AG09319 (cell line): ENCODE data around the gene CAST.

Experiments used
- DNase-seq: peaks from one replicate; pipeline ENCODE4 v3.0.0-alpha.2; 2010; ENCODE audit warnings: low read depth; ENCODE audit errors: extremely low read depth
- CTCF ChIP-seq: IDR thresholded peaks from 2 replicates; pipeline ENCODE4 v1.5.1; 2011; ENCODE audit warnings: low read depth, mild to moderate bottlenecking, inconsistent platforms, low read length, moderate library complexity

Gene CAST

GRCh38 chr5:96673127-96673526 lies 11.0 kb downstream of the CAST start:
- no peak for TF ChIP-seq CTCF
- no peak for DNase-seq

- no peak for TF ChIP-seq CTCF
These were observed 13.7 kb downstream of the CAST start for GRCh38 chr5:96675882-96676281.

GRCh38 chr5:96677496-96677895 lies 15.3 kb downstream of the CAST start:
- no peak for TF ChIP-seq CTCF
- no peak for DNase-seq

More at GRCh38 chr5:96675882-96676281, 13.7 kb downstream of the CAST start:
- no peak for DNase-seq

- no peak for TF ChIP-seq CTCF
- DNase-seq: no peak
These were observed 17.1 kb downstream of the CAST start for GRCh38 chr5:96679293-96679692.

- TF ChIP-seq CTCF: no peak
- DNase-seq: no peak
These were observed 18.7 kb downstream of the CAST start for GRCh38 chr5:96680759-96681470.

GRCh38 chr5:96683392-96683791 lies 21.2 kb downstream of the CAST start:
- no peak for DNase-seq

GRCh38 chr5:96683810-96684209 lies 21.6 kb downstream of the CAST start:
- DNase-seq: no peak
- TF ChIP-seq CTCF: no peak

More at GRCh38 chr5:96683392-96683791, 21.2 kb downstream of the CAST start:
- TF ChIP-seq CTCF: no peak
